ENCODE data around the gene AVL9.

DNA sequence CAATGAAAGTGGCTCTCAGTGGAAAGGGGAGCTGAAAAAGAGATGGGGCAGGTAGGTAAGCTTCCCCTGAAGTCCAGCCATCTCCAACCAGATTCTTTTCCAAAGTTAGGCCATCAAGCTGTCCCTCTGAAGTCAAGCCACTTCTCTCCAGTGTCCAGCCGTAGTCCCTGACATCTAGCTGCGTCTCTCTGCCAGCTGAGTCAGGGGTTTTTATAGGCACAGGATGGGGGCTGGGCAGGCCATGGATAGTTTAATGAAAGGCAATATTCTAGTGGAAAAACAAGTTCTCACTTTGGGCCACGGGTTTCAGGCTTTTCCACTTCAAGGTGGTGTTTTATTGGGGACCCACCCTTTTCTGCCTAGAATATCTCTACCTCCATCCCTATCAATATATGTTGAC lies 36.8 kb downstream of the AVL9 start:
- TF ChIP-seq TEAD4 (IDR thresholded peaks at IDR 0.05; ENCODE audit: borderline replicate concordance, insufficient read depth) (no peak), ELF1 (IDR thresholded peaks at IDR 0.05) (no peak)
